Central memory CD4-positive, alpha-beta T cell (primary cell): ENCODE results near the gene MBP.
"Not testable (repeated sequence)": the region's sequence is repeated elsewhere in the genome, so short reads cannot be mapped to it uniquely, and the experiment has no call there.

Experiments
- DNase-seq: peaks from one replicate; pipeline ENCODE4 v3.0.0; 2022

The MBP gene

DNA sequence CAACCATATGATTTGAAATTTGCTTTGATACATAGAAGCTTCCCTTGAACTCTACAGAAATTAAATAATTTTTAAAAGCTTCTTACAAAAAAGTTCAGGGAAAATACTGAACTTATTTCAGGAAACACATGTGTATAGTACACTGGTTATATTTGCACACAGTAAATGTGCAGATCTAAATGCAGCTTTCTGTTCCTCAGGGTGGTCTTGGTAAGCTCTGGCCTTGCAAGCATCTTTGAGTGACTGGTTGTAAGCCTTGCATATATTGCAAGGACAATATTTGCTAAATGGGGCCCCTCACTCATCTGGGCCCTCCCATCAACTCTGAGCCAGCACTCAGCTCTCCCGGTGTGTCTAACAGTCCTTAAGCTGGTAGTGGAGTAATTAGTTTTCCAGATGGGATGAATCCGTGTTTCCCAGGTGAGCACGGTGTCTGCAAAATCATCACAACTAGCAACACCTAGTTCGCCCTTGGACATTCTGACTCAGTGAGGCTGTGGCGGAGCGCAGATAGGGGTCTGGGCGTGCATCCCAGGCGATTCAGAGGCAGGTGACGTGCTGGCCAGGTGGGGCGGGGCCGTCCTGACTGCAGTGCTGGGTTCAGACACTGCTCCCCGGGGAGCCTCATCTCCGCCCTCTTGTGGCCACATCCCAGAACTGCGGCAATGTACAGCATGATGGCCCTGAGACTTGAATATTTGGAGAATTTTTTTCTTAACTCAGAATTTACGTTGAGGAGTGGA lies 149.6 kb downstream of the MBP start:
- peak; percentile 72 for DNase-seq

DNA sequence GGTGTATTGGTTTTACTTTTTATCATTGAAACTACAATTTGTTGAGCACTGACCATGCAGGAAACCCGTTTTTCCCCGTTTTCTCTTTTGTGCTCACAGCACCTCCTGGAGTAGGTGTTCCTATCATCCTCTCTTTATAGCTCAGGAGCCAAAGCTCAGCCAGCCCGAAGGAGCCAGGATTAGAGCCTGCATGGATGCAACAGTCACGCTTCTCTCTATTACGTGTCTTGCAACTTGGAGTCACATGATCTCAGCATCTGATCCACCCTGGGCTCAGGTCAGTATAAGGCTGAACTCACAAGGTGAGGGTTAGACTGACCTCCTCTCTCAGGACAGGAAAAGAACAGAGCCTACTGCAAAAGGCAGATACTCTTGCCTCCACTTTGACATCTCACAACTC lies 150.5 kb downstream of the MBP start:
- DNase-seq: no peak

DNA sequence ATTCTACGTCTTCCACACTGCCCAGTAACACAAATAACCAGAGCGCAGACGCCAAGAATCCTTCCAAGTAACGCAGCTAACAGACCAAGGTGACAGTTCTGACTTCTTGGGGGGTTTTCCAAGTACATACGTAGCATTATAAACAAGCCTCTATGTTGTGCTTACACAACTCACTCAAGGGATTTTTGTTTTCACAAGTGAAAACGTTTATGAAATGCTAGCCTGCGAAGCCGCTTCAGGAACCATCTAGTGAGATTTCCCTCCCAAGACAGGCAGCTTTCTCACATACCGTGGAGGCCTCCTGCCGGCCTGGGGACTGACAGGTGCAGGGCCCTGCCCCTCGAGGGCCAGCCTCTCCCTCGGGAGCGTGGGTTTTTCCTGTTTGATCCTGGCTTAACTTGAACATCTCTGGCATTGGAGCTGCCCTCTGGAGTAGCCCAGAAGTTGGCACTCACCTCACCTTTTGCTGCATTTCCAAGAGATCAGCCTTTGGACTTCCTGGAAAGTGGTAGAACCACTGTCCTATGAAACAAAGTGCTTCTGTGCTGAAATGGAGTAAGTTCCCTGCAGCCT lies 151.1 kb downstream of the MBP start:
- no peak for DNase-seq

DNA sequence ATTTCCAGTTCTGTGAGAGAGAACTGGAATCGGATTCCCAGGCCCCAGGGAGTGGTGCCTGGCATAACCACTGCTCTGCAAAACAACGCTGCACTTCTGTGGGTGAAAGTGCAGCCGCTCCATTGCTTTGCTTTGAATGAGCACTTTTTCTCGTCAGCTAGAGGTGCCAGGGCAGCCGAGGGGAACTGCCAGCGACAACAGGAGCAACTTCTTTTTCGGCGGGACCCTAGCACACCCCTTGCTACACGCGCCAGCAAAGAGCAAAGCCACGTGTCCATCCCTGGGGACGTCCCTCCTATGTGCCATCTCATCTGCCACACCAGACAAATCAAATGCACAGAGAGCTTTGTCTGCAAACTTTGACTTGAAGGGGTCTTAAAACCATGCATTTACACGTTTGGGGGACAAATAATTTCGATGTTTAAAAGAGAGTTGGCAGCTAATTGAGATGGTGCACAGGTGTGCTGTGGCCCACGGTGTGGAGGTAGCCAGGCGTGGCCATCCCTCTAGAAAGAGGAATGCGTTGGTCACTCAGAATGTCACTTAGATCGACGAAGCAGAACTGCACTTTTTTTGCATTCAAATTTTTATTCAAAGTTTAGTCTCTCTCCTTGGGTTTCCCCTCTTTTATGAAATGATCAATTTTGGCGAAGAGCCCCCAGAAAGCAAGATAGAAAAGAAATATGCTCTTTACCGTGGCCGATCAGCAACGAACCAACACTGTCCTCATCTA lies 151.8 kb downstream of the MBP start:
- no peak for DNase-seq

DNA sequence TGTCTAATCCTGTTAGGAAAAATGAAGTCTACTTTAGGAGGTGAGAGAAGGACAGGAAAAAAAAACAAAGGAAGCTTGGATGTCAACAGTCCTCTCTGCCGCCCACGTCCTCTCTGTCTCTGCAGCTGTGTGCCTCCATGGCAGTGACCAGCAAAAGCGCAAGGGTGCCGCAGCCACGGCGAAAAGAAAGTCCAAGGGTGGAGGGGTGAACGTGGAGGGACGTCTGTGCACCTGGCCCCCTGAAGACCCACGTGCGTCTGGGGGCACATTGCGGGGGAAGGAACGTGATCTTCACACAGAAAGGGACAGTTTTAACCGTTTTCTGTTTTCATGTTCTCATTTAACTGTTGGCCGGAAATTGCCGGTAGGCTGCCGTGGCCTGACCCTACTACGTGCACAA lies 152.7 kb downstream of the MBP start:
- DNase-seq: no peak

DNA sequence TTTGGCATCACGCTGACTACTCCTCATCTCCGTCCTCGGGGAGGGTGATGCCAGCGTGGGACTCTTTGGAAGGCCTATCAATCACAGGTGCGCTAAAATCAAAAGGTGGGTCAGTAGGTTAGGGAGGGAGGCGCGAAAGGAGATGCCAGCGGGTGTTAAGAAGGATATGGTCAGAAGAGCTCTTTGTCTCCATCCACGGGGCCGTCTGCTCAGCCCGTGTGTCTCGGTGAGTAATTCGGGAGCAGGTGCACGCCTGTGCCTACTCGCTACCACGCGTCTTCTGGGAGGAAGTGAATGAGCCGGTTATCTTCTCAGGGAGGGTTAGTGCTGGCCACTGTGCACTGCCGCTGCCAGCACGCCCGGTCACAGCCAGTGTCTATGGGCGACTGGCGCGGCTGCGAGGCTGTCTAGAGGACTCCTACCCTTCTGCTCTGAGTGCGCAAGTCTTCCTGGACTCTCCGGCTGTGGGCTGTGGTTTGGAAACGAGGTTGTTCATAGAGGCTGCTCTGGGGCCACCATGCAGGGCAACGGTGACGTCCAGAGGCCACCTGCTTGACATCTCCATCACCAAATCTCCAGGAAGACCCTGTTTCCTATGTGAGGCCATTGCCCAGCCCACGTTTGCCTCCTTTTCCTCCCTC lies 153.4 kb downstream of the MBP start:
- no peak for DNase-seq

DNA sequence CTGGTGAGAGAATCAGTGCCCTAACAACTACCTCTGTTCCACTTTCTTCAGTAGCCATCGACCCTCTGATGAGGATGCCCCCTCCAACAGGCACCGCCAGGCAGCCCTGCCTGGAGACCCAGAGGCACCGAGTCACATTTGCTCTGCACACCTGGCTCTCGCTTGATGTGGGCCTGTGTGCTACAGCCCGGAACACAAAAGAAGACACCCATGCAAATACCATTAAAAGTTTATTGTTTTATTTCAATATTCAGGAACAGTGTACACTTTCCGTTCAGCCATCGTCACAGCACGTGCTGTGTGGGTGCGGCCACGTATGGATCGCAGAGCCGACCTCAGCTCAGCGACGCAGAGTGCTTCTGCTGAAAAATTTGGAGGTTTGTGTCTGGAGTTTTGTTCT lies 154.0 kb downstream of the MBP start:
- DNase-seq: no peak

DNA sequence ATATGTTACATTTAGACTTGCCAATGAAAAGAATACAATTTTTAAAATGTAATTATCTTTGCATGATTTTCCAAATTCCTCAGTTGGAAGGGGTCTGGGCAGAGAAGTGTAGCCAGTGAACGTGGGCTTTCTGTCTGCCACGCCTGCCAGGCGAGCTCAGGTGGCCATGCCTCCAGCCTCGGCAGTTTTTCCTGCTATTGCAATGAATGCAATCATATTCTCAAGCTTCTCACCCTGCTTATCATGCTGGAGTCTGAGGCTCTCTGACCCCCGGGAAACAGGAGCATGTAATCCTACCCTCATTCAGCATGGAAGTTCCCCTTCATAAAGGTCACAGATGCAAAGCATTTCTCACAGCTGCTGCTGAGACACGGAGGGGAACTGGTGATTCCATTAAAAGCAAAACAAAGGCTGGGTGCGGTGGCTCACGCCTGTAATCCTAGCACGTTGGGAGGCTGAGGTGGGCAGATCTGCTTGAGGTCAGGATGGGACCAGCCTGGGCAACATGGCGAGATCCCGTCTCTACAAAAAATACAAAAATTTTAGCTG lies 154.8 kb downstream of the MBP start:
- DNase-seq: no peak

DNA sequence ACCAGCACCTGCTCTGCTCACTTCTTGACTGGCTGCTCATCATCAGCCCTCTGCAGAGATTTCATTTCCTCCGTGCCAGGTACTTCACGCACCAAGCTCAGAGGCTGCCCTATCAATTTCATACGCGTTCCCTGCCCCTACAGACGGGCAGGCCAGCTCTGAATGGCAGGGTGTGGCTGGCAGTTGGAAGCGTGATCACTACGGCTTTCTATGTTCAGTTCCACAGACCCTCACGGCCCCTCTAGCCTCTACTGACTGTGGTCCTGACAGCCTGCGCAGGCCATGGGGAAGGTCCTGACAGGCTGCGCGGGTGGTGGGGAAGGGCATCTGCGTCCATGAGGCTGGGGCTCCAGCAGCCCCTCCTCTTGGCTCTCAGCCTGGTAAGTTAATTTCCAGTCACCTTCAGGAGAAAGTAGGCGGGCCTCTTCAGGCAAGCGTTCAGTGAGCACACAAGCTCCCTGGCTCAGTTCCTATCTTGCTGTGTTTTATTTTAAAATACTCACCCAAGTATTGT lies 155.4 kb downstream of the MBP start:
- DNase-seq: no peak

DNA sequence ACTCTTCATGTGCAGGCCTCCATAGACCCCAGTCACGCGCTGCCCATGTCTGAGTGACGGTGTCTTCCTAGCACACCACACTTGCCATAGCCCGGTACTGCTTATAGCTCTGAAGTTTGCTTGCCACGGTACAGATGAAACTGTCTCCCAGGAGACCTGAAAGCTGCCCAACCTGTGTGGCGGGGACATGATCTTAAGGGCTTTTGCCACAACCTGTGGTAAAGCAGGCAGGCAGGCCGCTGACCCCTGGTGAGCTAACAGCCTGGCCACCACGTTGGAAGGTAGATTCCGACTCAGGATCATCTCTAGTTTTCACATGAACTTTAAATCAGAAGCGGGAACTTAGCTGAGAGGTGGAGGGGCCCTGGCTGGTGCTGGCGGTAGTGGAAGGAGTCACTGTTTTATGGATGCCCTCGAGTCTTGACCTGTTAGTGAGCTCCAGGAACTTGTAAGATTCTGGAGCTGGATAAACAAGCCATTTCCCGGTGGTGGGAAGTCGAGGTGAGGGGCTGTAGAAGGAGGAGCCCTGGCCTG lies 156.9 kb downstream of the MBP start:
- DNase-seq: no peak

DNA sequence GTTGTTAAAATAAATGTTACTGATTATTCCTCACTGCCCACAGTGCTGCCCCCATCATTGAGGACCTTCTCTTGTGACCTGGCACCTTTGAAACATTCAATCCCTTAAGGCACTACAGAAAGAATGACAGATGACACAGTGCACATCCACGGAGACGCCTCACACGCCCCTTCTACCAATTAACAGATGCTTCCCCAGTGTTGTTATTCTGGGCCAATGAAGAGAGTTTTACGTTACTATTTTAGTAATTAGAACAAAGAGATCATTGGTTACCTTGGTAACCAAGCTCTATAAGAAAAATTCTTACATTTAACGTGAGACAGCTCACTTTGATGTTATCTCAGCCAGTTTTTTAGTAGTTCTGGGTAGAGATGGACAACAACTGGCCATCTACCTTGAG lies 158.2 kb downstream of the MBP start:
- DNase-seq: no peak

DNA sequence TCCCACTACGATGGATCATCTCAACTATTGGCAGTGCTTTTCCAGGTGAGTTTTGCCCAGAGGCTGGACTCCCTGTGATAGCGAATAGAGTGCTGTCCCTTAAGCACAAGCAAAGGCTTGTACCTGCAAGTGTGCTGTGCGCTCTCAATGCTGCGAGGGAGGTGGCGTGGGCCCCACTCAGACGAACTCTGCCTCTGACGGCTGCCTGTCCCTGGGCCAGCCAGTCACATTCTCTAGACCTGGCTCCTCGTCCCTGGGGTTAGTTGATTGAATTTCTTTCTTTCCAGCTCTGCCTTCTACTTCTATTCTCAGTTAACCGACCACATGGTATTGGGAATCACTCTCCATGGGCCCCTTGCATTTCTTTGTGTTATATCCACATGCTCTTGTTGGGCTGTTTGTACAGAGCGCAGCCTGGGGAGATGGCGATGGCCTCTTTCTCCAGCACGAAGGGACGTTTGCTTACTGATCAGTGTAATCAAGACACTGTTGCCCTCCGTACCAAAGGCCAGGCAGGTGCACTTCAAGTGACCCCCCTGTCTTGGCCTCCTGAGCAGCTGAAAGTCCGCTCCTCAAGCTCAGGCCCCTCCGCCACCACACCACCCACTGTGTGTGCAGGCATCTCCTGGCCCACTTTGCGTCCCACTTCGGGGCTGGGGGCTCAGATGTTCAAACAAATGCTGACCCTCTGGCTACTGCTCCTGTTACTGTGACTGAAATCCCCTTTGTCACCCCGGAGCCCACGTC lies 158.9 kb downstream of the MBP start:
- DNase-seq: no peak

DNA sequence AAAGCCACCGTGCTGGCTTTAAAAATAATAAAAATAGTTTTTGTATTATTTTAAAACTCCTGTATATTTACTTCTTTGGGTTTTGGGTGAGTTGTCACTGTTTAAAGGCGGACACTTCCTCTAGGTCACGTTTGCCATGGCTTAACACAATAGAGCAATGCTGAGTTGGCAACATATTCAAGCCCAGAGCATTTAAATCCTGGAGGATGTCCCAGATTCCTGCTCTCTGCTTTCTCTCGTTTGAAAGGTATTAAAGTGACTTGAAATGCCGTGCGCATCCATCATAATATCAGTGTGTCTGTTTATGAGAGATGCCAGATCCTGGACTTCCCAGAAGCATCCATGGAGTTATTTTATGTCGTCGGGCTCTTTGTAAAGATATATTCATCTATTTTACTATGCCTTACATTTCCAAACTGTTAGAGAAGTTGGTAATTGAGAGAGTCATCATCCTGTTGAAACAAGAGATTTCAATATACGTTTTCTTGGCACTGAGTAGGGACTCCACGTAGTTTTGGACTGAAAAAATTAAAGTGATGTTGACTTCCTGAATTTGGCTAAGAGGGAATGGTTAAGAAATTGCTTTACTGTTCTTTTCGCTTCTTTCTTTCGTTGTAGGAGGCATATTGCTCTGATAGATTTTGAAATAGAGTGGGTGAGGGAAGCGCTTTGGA lies 159.6 kb downstream of the MBP start:
- DNase-seq: no peak

DNA sequence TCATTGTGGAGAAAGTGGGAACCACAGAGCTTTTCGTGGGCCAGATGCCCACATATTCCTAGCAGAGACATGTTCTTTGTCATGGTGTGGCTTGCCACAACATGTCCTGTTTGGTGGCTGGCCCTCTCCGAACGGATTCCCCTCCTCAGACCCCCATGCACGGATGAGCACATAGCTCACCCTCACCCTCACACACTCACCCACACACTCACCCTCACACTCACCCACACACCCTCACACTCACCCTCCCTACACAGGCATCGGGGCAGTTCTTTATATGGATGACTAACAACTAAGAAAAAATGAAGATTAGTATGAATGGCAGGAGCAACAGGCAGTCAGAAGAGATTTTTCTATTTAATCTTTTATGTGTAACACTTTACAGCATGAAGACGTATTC lies 160.3 kb downstream of the MBP start:
- no peak for DNase-seq

DNA sequence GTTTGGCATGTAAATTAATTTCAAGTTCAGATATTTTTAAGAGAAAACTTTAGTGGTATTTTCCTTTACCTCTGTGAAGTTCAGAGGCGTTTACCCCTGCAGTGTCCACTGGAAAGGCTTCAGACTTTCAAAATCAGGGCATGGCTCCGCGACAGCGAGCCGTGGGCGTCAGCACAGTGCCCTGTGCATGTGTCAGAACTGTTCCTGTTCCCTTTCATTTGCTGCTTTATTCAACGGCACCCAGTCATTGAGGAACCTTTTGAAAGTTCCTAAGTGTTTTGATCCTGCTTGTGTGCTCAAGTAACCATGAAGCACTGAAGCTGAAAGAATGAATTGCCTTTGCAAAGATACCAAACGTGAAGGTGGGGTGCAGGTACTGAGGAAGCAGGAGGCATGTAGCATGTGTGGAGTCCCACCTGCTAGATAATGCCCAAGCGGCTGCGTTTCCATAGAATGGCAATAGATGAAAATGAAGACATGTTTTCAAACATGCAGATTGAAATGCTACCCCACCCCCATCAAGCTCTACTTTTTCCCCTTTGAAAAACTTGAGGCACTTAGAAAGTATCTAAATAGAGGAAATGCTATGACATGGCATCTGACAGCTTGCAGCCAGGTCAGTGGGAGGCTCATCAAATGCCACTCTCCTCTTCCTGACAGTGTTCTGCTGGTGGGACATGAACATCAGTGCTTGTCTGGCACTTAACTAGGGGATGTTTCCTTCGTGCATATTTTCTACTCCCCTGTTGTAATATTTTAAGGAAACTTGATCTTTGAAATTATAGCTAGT lies 161.6 kb downstream of the MBP start:
- DNase-seq: no peak

DNA sequence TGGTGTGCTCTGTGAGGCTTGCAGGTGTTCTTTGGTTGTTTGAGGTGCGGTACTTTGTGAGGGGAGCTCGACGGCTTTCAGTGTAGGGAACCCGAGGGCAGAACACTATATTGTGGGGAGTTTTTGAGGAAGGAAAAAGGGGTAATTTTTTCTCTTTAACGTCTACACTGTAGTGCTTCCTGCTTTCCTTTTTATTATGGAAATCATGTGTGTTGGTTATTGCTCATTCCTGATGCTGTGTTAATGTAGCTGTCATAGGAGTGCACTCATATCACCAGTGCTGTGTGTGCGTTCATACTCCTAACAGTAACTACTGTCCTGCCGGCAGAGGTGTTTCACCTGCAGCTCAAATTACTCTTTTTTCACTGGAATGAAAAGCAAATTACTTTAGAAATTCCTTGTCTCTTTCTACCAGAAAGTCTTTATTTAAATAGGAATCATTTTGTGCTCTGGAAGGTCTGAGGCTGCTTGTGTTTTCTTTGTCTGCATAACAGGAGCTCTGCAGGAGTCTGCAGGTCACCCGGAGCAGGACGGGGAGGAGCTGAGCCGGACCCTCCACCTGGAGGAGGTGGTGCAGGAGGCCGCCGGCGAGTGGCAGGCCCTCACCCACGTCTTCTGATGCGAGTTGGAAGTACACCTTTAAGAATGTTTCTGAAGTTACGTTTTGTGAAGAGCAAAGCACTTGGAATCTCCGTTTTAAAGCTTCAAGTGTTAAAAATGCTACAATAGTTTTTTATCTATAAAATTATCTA lies 164.7 kb downstream of the MBP start:
- DNase-seq: no peak

DNA sequence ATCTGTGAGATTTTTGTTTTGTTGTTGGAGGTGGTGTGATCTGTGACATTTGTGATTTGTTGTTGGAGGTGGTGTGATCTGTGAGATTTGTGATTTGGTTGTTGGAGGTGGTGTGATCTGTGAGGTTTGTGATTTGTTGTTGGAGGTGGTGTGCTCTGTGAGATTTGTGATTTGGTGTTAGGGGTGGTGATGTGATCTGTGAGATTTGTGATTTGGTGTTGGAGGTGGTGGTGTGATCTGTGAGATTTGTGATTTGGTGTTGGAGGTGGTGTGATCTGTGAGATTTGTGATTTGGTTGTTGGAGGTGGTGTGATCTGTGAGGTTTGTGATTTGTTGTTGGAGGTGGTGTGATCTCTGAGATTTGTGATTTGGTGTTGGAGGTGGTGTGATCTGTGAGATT lies 165.3 kb downstream of the MBP start:
- DNase-seq: not testable (repeated sequence)

DNA sequence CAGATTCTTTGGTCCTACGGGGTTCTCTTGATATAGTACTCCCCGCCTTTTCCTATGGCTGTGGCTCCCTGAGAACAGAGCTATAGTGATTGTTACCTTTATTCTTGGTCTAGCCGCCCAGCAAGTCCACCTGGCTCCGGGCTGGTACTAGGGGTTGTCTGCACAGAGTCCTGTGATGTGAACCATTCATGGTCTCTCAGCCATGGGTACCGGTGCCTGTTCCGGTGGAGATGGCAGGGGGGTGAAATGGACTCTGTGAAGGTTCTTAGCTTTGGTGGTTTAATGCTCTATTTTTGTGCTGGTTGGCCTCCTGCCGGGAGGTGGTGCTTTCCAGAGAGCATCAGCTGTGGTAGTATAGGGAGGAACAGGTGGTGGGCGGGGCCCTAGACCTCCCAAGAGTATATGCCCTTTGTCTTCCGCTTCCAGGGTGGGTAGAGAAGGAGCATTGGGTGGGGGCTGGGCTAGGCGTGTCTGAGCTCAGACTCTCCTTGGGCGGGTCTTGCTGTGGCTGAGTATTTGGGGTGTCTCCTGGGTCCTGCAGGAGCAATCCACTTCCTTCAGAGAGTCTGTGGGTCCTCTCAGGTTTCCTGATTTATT lies 166.9 kb downstream of the MBP start:
- not testable (repeated sequence) for DNase-seq

DNA sequence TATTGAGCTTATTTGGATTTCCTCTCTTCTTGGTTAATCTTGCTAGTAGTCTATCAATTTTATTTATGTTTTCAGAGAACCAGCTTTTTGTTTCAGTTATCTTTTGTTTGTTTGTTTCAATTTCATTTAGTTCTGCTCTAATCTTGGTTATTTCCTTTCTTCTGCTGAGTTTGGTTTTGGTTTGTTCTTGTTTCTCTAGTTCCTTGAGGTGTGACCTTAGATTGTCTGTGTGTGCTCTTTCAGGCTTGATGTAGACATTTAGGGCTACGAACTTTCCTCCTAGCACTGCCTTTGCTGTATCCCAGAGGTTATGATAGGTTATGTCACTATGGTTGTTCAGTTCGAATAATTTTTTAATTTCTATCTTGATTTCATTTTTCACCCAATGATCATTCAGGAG lies 168.6 kb downstream of the MBP start:
- no peak for DNase-seq

DNA sequence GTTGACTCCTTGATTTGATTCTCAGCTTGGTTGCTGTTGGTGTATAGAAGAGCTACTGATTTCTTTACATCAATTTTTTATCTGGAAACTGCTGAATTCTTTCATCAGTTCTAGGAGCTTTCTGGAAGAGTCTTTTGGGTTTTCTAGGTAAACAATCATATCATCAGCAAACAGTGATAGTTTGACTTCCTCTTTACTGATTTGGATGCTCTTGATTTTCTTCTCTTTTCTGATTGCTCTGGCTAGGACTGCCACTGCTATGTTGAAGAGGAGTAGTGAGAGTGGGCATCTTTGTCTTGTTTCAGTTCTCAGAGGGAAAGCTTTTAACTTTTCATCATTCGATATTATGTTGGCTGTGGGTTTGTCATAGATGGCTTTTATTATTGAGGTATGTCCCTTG lies 169.7 kb downstream of the MBP start:
- DNase-seq: no peak
